PC-3 (cell line): ENCODE results near the gene PLXDC1. TPM values are rescaled to one million over a fixed set of nuclear protein-coding genes. Genes with fewer than 3 reads are reported as not detected.

ENCODE experiments used
- ATAC-seq: fragments of 200-7000 bp; cut with Tn5 transposase; 2 replicates; pipeline ENCODE4 v1.9.1; 2020; ENCODE audit warnings: mild to moderate bottlenecking, moderate library complexity
- BruUV-seq: library from RNA; stranded (reverse); fragments of 400-500 nt; replicated peaks from 2 replicates; lab custom pipeline; 2021; lab: Mats Ljungman, UMichigan
- CTCF ChIA-PET: fragments of 300-600 bp; sonication (Branson Sonifier 250); formaldehyde crosslinking; loops from one replicate; lab custom pipeline; 2022; ENCODE audit warnings: antibody characterized with exemption; lab: Charles Lee
- POLR2A ChIA-PET: fragments of 300-600 bp; sonication (Branson Sonifier 250); formaldehyde crosslinking; loops from one replicate; lab custom pipeline; 2022; ENCODE audit warnings: antibody characterized with exemption; ENCODE audit not compliant: unreplicated experiment; lab: Charles Lee
- DNase-seq: peaks from one replicate; pipeline ENCODE4 v3.0.0-alpha.2; 2015
- H2AFZ ChIP-seq: fragments of 300-600 bp; sonication (generic); 2 replicates; pipeline ENCODE4 v1.6.0; 2016; ENCODE audit warnings: antibody characterized with exemption, low read length
- H3F3A ChIP-seq: fragments of 300-600 bp; sonication (generic); one replicate; pipeline ENCODE4 v1.6.0; 2017; ENCODE audit warnings: antibody characterized with exemption, low read length, control low read depth, mild to moderate bottlenecking; ENCODE audit not compliant: unreplicated experiment
- H3K27ac ChIP-seq: fragments of 300-600 bp; sonication (generic); 2 replicates; pipeline ENCODE4 v1.5.1; 2016; ENCODE audit warnings: mild to moderate bottlenecking, low read length
- H3K27me3 ChIP-seq: fragments of 300-600 bp; sonication (generic); 2 replicates; pipeline ENCODE4 v1.6.1; 2016; ENCODE audit warnings: low read length, mixed read lengths
- H3K36me3 ChIP-seq: fragments of 300-600 bp; sonication (generic); 2 replicates; pipeline ENCODE4 v1.6.1; 2016; ENCODE audit warnings: low read depth, mixed run types, low read length, mixed read lengths
- H3K4me1 ChIP-seq: fragments of 300-600 bp; sonication (generic); 2 replicates; pipeline ENCODE4 v1.5.1; 2016; ENCODE audit warnings: low read length; ENCODE audit not compliant: insufficient read depth
- H3K4me2 ChIP-seq: fragments of 300-600 bp; sonication (generic); 2 replicates; pipeline ENCODE4 v1.6.0; 2016; ENCODE audit warnings: low read length
- H3K4me3 ChIP-seq: fragments of 300-600 bp; sonication (generic); 2 replicates; pipeline ENCODE4 v1.5.1; 2016; ENCODE audit warnings: mild to moderate bottlenecking, low read length, mixed read lengths
- H3K79me2 ChIP-seq: fragments of 300-600 bp; sonication (generic); 2 replicates; pipeline ENCODE4 v1.6.1; 2017; ENCODE audit warnings: low read length, mixed read lengths
- H3K9ac ChIP-seq: fragments of 300-600 bp; sonication (generic); 2 replicates; pipeline ENCODE4 v1.6.0; 2016; ENCODE audit warnings: mild to moderate bottlenecking, low read length
- H3K9me2 ChIP-seq: fragments of 300-600 bp; sonication (generic); replicated peaks from 2 replicates; pipeline ENCODE4 v1.6.1; 2016; ENCODE audit warnings: mixed run types, low read length, mixed read lengths
- H3K9me3 ChIP-seq: fragments of 300-600 bp; sonication (generic); 2 replicates; pipeline ENCODE4 v1.6.1; 2016; ENCODE audit warnings: low read length, mixed read lengths
- H4K20me1 ChIP-seq: fragments of 300-600 bp; sonication (generic); 2 replicates; pipeline ENCODE4 v1.6.1; 2016; ENCODE audit warnings: low read length, mixed read lengths
- CTCF ChIP-seq: fragments of 300-600 bp; sonication (generic); conservative IDR thresholded peaks from 2 replicates; pipeline ENCODE4 v1.5.1; 2017; ENCODE audit warnings: antibody characterized with exemption, low read depth, mild to moderate bottlenecking, low read length
- EZH2 ChIP-seq: fragments of 300-600 bp; sonication (generic); IDR thresholded peaks from one replicate; pipeline ENCODE4 v1.6.1; 2017; ENCODE audit warnings: antibody characterized with exemption, mild to moderate bottlenecking, low read length; ENCODE audit not compliant: unreplicated experiment
- EZH2phosphoT487 ChIP-seq: fragments of 300-600 bp; sonication (generic); IDR thresholded peaks from 2 replicates; pipeline ENCODE4 v1.6.1; 2018; ENCODE audit warnings: mild to moderate bottlenecking, antibody characterized with exemption, low read length, borderline replicate concordance
- intact Hi-C: fragments of 100-400 bp; cut with micrococcal nuclease; formaldehyde crosslinking; loops from 2 replicates; pipeline ENCODE4 v1.9.0; 2023
- total RNA-seq: library from RNA; depleted of rRNA; stranded (reverse); fragments of >200 nt; gene quantifications from 2 replicates; pipeline ENCODE4 v1.2.3, GENCODE V29; 2014

The PLXDC1 gene
- total RNA-seq, 1 experiment from 2014 or later, result not detected

GRCh38 chr17:39139561-39139960 is 11.9 kb downstream of the PLXDC1 start:
- ChIA-PET CTCF (no interaction called here), POLR2A (no interaction called here)
- no peaks in the 10 kb centered on the region for H3K9me3 ChIP-seq
- BruUV-seq, result no TSS peak
- H3K27me3 ChIP-seq, result no peaks in the 10 kb centered on the region
- H3K4me2 ChIP-seq, result no peak overlapping the region
- H3F3A ChIP-seq, result no peaks in the 10 kb centered on the region
- H3K9ac ChIP-seq, result no peak overlapping the region
- intact Hi-C loops, result no loop called here
- TF ChIP-seq CTCF (no peak), EZH2phosphoT487 (no peak), EZH2 (no peak)
- no peaks in the 10 kb centered on the region for H3K9me2 ChIP-seq
- ATAC-seq (no peak), DNase-seq (no peak)
- no peak overlapping the region for H2AFZ ChIP-seq
- no peaks in the 10 kb centered on the region for H4K20me1 ChIP-seq
- peaks cover 9% of the 10 kb centered on the region; the same call in 1 of the 2 replicates for H3K4me1 ChIP-seq
- H3K4me3 ChIP-seq, result no peak overlapping the region
- H3K36me3 ChIP-seq, result no peaks in the 10 kb centered on the region
- H3K79me2 ChIP-seq, result no peaks in the 10 kb centered on the region
- no peak overlapping the region for H3K27ac ChIP-seq

GRCh38 chr17:39139161-39139511 is 12.3 kb downstream of the PLXDC1 start:
- H3K9ac ChIP-seq, result no peak overlapping the region
- ATAC-seq (peak; percentile 67), DNase-seq (peak; percentile 48)
- ChIA-PET POLR2A (no interaction called here), CTCF (no interaction called here)
- H3K9me2 ChIP-seq, result no peaks in the 10 kb centered on the region
- no TSS peak for BruUV-seq
- intact Hi-C loops, result no loop called here
- no peaks in the 10 kb centered on the region for H3K9me3 ChIP-seq
- no peak overlapping the region for H3K27ac ChIP-seq
- H3F3A ChIP-seq, result no peaks in the 10 kb centered on the region
- no peak overlapping the region for H2AFZ ChIP-seq
- H3K27me3 ChIP-seq, result no peaks in the 10 kb centered on the region
- H3K79me2 ChIP-seq, result no peaks in the 10 kb centered on the region
- TF ChIP-seq EZH2phosphoT487 (no peak), EZH2 (no peak), CTCF (no peak)
- no peaks in the 10 kb centered on the region for H4K20me1 ChIP-seq
- H3K4me1 ChIP-seq, result peaks cover 9% of the 10 kb centered on the region; the same call in 1 of the 2 replicates
- no peak overlapping the region for H3K4me2 ChIP-seq
- no peak overlapping the region for H3K4me3 ChIP-seq
- H3K36me3 ChIP-seq, result no peaks in the 10 kb centered on the region

- TF ChIP-seq CTCF, result no peak
- TF ChIP-seq EZH2phosphoT487, result no peak
- no peak for TF ChIP-seq EZH2
- Histone ChIP-seq H3K27ac (no peak overlapping the region), H3K9me3 (no peaks in the 10 kb centered on the region), H3K36me3 (no peaks in the 10 kb centered on the region), H3K9me2 (no peaks in the 10 kb centered on the region), H3K4me3 (no peak overlapping the region), H3K79me2 (no peaks in the 10 kb centered on the region), H3K9ac (no peak overlapping the region), H3F3A (no peaks in the 10 kb centered on the region), H2AFZ (no peak overlapping the region), H3K4me1 (peaks cover 9% of the 10 kb centered on the region; the same call in 1 of the 2 replicates), H3K27me3 (no peaks in the 10 kb centered on the region), H4K20me1 (no peaks in the 10 kb centered on the region), H3K4me2 (no peak overlapping the region)
- no peak for DNase-seq
- intact Hi-C loops, result no loop called here
- BruUV-seq, result no TSS peak
- ATAC-seq, result no peak
- ChIA-PET POLR2A (no interaction called here), CTCF (no interaction called here)
Observed at GRCh38 chr17:39138431-39139160, 12.8 kb downstream of the PLXDC1 start.
